Thyroid gland (tissue), 4 donors: ENCODE results near the gene MAP6. TPM values are rescaled to one million over a fixed set of nuclear protein-coding genes. Genes with fewer than 3 reads are reported as not detected.

Experiments
- DNase-seq, 2 donors: peaks; one replicate each; pipeline ENCODE4 v3.0.0-alpha.2; 2019
- H3K27ac ChIP-seq, 3 donors: fragments of 200-600 bp; sonication (generic); 1 replicate in 2 of 3; 2 replicates in 1 of 3; pipeline ENCODE4 v1.5.1; 2016 to 2019; ENCODE audit warnings: mild to moderate bottlenecking in 1 of 3, moderate library complexity in 1 of 3
- H3K27me3 ChIP-seq: fragments of 200-600 bp; sonication (generic); one replicate; pipeline ENCODE4 v1.5.1; 2019
- H3K36me3 ChIP-seq, 2 donors: fragments of 200-600 bp; sonication (generic); one replicate each; pipeline ENCODE4 v1.5.1; 2016 to 2019
- H3K4me1 ChIP-seq, 2 donors: fragments of 200-600 bp; sonication (generic); one replicate each; pipeline ENCODE4 v1.5.1; 2017 to 2019
- H3K4me3 ChIP-seq, 3 donors: fragments of 200-600 bp; sonication (generic); replicated peaks in 1 of 3; 1 replicate in 2 of 3; 2 replicates in 1 of 3; pipeline ENCODE4 v1.5.1; 2016; ENCODE audit warnings: mild to moderate bottlenecking in 1 of 3
- H3K9me3 ChIP-seq: fragments of 200-600 bp; sonication (generic); one replicate; pipeline ENCODE4 v1.5.1; 2017
- POLR2A ChIP-seq, 2 donors: fragments of 450-650 bp; IDR thresholded peaks; one replicate each; pipeline ENCODE4 v1.6.1; 2017; ENCODE audit warnings: antibody characterized with exemption in 2 of 2, mild to moderate bottlenecking in 2 of 2, moderate library complexity in 1 of 2
- WGBS, 2 donors: methylation state at CpG; one replicate each; pipeline ENCODE4 v1.1.5; 2017; 5-methylcytosine and 5-hydroxymethylcytosine counted together
- intact Hi-C: fragments of 100-400 bp; cut with DNase I; formaldehyde crosslinking; loops from one replicate; pipeline ENCODE4 v1.15.1; 2023
- total RNA-seq, 4 donors: library from RNA; depleted of rRNA; stranded (reverse); fragments of >200 nt; gene quantifications; one replicate each; pipeline ENCODE4 v1.2.3, GENCODE V29; 2016
- TF ChIP-seq, protein P1 (sequence below), 6 experiments: fragments of 200-600 bp in 3 of 6; fragments of 450-650 bp in 3 of 6; sonication (generic) in 3 of 6; IDR thresholded peaks; one replicate each; pipeline ENCODE4 v1.5.1; 2016 to 2019; ENCODE audit warnings: antibody characterized with exemption in 6 of 6, mild to moderate bottlenecking in 2 of 6, inconsistent platforms in 1 of 6, moderate library complexity in 1 of 6

MAP6 gene
- total RNA-seq, 4 donors from 2014 or later = 4.8 to 13.8 (median 9.4) TPM

GRCh38 chr11:75558939-75559843 is 109.6 kb downstream of the MAP6 start:
- Histone ChIP-seq H3K4me1 (peaks cover 34 to 63% of the 10 kb centered on the region in 2 donors), H3K9me3 (no peaks in the 10 kb centered on the region), H3K4me3 (no peak overlapping the region), H3K27ac (peak overlapping the region; percentile 84 to 100 (median 100)), H3K27me3 (no peaks in the 10 kb centered on the region), H3K36me3 (no peaks in the 10 kb centered on the region)
- intact Hi-C loops = no loop called here
- DNase-seq = peak; percentile 84 to 85
- TF ChIP-seq, protein P1, sequence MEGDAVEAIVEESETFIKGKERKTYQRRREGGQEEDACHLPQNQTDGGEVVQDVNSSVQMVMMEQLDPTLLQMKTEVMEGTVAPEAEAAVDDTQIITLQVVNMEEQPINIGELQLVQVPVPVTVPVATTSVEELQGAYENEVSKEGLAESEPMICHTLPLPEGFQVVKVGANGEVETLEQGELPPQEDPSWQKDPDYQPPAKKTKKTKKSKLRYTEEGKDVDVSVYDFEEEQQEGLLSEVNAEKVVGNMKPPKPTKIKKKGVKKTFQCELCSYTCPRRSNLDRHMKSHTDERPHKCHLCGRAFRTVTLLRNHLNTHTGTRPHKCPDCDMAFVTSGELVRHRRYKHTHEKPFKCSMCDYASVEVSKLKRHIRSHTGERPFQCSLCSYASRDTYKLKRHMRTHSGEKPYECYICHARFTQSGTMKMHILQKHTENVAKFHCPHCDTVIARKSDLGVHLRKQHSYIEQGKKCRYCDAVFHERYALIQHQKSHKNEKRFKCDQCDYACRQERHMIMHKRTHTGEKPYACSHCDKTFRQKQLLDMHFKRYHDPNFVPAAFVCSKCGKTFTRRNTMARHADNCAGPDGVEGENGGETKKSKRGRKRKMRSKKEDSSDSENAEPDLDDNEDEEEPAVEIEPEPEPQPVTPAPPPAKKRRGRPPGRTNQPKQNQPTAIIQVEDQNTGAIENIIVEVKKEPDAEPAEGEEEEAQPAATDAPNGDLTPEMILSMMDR (IDR thresholded peaks at IDR 0.05) = peak in 1 of 6 experiments; percentile 20
- peak in 1 of 2 donors; percentile 35 for TF ChIP-seq POLR2A (IDR thresholded peaks at IDR 0.05)
- WGBS, 2 donors = 18% methylated on average over 8 of the region's 8 CpGs

- H3K27ac ChIP-seq = peak overlapping the region; percentile 84 to 100 (median 100)
- H3K36me3 ChIP-seq = no peaks in the 10 kb centered on the region
- TF ChIP-seq POLR2A (IDR thresholded peaks at IDR 0.05) = peak in 1 of 2 donors; percentile 8
- TF ChIP-seq, protein P1 (IDR thresholded peaks at IDR 0.05) = no peak
- H3K27me3 ChIP-seq = no peaks in the 10 kb centered on the region
- peaks cover 28 to 59% of the 10 kb centered on the region in 2 donors for H3K4me1 ChIP-seq
- peak; percentile 78 to 82 for DNase-seq
- H3K9me3 ChIP-seq = no peaks in the 10 kb centered on the region
- intact Hi-C loops = no loop called here
- WGBS, 2 donors = 47 to 60% methylated on average over 10 to 16 of the region's 17 CpGs
- no peak overlapping the region for H3K4me3 ChIP-seq
Measured at GRCh38 chr11:75557666-75558494, 111.0 kb downstream of the MAP6 start.

DNA sequence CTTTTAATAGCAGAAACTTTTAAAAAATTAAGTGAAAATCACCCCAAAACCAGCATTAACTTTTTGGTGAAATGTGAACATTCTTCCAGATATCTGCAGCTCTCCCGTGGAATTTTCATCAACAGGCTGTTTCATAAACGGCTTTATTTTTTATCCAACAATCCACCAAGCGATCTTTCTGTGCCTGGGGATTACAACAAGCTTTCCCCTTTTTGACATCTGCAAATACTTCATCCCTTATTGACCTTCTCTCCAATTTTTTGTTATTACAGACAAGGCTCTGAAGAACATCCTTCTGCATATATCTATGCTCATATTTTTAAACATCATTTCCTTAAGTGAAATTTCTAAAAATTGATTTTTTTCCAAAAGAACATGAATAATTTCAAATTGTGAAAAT is 112.6 kb downstream of the MAP6 start:
- TF ChIP-seq, protein P1 (IDR thresholded peaks at IDR 0.05) = no peak
- TF ChIP-seq POLR2A (IDR thresholded peaks at IDR 0.05) = no peak
- Histone ChIP-seq H3K36me3 (no peaks in the 10 kb centered on the region), H3K27ac (no peak overlapping the region), H3K27me3 (no peaks in the 10 kb centered on the region), H3K4me1 (peaks cover 23 to 52% of the 10 kb centered on the region in 2 donors), H3K4me3 (no peak overlapping the region), H3K9me3 (no peaks in the 10 kb centered on the region)
- 82 to 84% methylated on average over 3 of the region's 3 CpGs for WGBS, 2 donors
- no peak for DNase-seq
- intact Hi-C loops = no loop called here

GRCh38 chr11:75555079-75555811 is 113.6 kb downstream of the MAP6 start:
- no peak for TF ChIP-seq POLR2A (IDR thresholded peaks at IDR 0.05)
- TF ChIP-seq, protein P1 (IDR thresholded peaks at IDR 0.05) = no peak
- intact Hi-C loops = no loop called here
- Histone ChIP-seq H3K4me3 (no peak overlapping the region), H3K9me3 (no peaks in the 10 kb centered on the region), H3K36me3 (no peaks in the 10 kb centered on the region), H3K27me3 (no peaks in the 10 kb centered on the region), H3K27ac (peak overlapping the region in 2 of 3 donors; percentile 73 to 84), H3K4me1 (peaks cover 22 to 46% of the 10 kb centered on the region in 2 donors)
- DNase-seq = no peak
- WGBS, 2 donors = 93 to 95% methylated on average over 12 of the region's 12 CpGs
